Measurements from ENCODE around the gene TM6SF1.
A peak's percentile ranks its signal among the peaks of the same experiment; 100 is the strongest.
"Not testable (repeated sequence)": the region's sequence is repeated elsewhere in the genome, so short reads cannot be mapped to it uniquely, and the experiment has no call there.

The TM6SF1 gene

GRCh38 chr15:83106994-83107840 is at the start of gene TM6SF1:
Gene TM6SF1 (plus strand): TSS chr15:83107645. CDS start chr15:83107681, 36 bp downstream.
- H3K27me3 Mint-ChIP-seq = peaks cover 11% of the 10 kb centered on the region
- intact Hi-C loops (cut with micrococcal nuclease) = loop anchor here (5.0 kb wide), 1 partner anchor 95 kb away; the partner anchor contains the start of gene C15orf40
- H3K4me3 Mint-ChIP-seq = peak within 1 kb of the TSS; percentile 91
- H3K4me1 Mint-ChIP-seq (ENCODE audit: low read depth) = peaks cover 62% of the 10 kb centered on the region
- H3K9me3 Mint-ChIP-seq = peaks cover 9% of the 10 kb centered on the region
- peaks cover 17% of the 10 kb centered on the region for H3K36me3 Mint-ChIP-seq (ENCODE audit: low read depth)
- H3K27ac Mint-ChIP-seq = peak within 1 kb of the TSS; percentile 96

GRCh38 chr15:83057696-83058376 is 49.6 kb upstream of the TM6SF1 start:
- intact Hi-C loops (cut with micrococcal nuclease) = no loop called here
- Mint-ChIP-seq H3K9me3 (no peaks in the 10 kb centered on the region), H3K27me3 (no peaks in the 10 kb centered on the region), H3K36me3 (ENCODE audit: low read depth) (peaks cover 39% of the 10 kb centered on the region), H3K27ac (no peak overlapping the region), H3K4me1 (ENCODE audit: low read depth) (peaks cover 12% of the 10 kb centered on the region), H3K4me3 (no peak overlapping the region)

GRCh38 chr15:83061680-83062079 is 45.8 kb upstream of the TM6SF1 start:
- Mint-ChIP-seq H3K27me3 (no peaks in the 10 kb centered on the region), H3K4me3 (no peak overlapping the region), H3K9me3 (no peaks in the 10 kb centered on the region), H3K4me1 (ENCODE audit: low read depth) (peaks cover 25% of the 10 kb centered on the region), H3K36me3 (ENCODE audit: low read depth) (peaks cover 27% of the 10 kb centered on the region), H3K27ac (no peak overlapping the region)
- intact Hi-C loops (cut with micrococcal nuclease) = loop anchor here (5.0 kb wide), 1 partner anchor 146 kb away; the partner anchor contains the start of gene HDGFL3

DNA sequence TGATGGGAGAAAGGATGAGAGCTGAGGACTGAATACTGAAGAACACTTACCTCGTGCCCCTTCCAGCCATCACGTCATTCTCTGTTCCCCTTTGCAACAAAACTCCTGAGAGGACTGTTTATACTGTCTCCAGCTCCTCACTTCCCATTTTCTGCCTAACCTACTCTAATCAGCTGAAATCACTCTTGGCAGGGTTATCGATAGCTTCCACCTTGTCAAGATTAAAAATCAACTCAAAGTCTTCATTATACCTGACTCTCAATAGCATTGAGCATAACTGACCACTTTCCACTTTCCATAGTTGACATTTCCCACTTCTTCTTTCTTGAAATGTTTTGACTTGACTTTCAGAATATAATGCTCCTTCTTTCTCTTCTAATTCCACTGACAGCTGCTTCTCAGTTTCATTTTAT is 44.7 kb upstream of the TM6SF1 start:
- no peaks in the 10 kb centered on the region for H3K9me3 Mint-ChIP-seq
- intact Hi-C loops (cut with micrococcal nuclease) = loop anchor here (5.0 kb wide), 1 partner anchor 145 kb away; the partner anchor contains the start of gene HDGFL3
- H3K27ac Mint-ChIP-seq = no peak overlapping the region
- no peak overlapping the region for H3K4me3 Mint-ChIP-seq
- H3K36me3 Mint-ChIP-seq (ENCODE audit: low read depth) = peaks cover 19% of the 10 kb centered on the region
- H3K4me1 Mint-ChIP-seq (ENCODE audit: low read depth) = peaks cover 25% of the 10 kb centered on the region
- H3K27me3 Mint-ChIP-seq = no peaks in the 10 kb centered on the region

DNA sequence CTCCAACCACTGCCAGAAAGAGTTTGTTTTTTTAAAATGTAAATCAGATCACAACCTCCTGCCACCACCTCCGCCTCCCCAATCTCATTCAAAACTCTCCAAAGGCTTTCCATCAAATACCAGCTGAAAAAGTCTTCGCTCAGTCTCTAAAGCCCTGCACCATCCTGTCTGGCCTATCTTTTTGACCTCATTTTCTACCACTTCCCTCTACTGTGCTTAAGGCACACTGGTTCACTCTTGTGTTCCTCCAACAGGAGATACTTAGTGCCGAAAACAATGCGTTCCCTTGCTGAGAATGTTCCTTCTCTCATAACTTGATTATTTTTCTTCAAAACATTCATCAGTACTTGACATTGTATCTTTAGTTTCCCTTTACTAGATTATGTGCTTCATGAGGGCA is 43.9 kb upstream of the TM6SF1 start:
- Mint-ChIP-seq H3K4me1 (ENCODE audit: low read depth) (peaks cover 22% of the 10 kb centered on the region), H3K4me3 (no peak overlapping the region), H3K27ac (no peak overlapping the region), H3K9me3 (no peaks in the 10 kb centered on the region), H3K27me3 (no peaks in the 10 kb centered on the region), H3K36me3 (ENCODE audit: low read depth) (peaks cover 19% of the 10 kb centered on the region)
- intact Hi-C loops (cut with micrococcal nuclease) = loop anchor here (5.0 kb wide), 1 partner anchor 144 kb away; the partner anchor contains the start of gene HDGFL3

- Mint-ChIP-seq H3K36me3 (ENCODE audit: low read depth) (peaks cover 19% of the 10 kb centered on the region), H3K27ac (no peak overlapping the region), H3K27me3 (no peaks in the 10 kb centered on the region), H3K9me3 (no peaks in the 10 kb centered on the region), H3K4me3 (peak overlapping the region; percentile 82), H3K4me1 (ENCODE audit: low read depth) (peaks cover 22% of the 10 kb centered on the region)
- intact Hi-C loops (cut with micrococcal nuclease) = loop anchor here (5.0 kb wide), 1 partner anchor 142 kb away; the partner anchor contains the start of gene HDGFL3
Observed at GRCh38 chr15:83064859-83065258, 42.6 kb upstream of the TM6SF1 start.

DNA sequence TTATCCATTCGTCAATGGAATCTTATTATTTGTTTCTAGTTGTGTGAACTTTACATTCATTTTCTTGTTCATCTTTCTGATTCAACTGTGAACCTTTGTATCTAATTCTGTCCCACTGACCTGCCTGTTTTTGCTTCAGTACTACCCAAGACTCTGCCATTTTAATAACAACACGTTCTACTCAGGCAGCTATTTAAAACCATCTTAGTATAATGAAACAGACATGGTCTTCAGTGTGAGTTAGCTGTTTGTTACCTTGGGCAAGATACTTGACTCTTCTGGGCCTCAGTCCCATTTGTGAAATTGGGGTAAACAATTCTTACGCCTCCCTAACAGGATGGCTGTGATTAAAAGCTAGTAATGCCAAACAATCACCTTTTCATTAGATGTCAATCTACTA is 42.0 kb upstream of the TM6SF1 start:
- Mint-ChIP-seq H3K4me1 (ENCODE audit: low read depth) (peaks cover 22% of the 10 kb centered on the region), H3K27me3 (no peaks in the 10 kb centered on the region), H3K9me3 (no peaks in the 10 kb centered on the region), H3K27ac (peak overlapping the region; percentile 82), H3K4me3 (peak overlapping the region; percentile 82), H3K36me3 (ENCODE audit: low read depth) (peaks cover 19% of the 10 kb centered on the region)
- intact Hi-C loops (cut with micrococcal nuclease) = no loop called here

DNA sequence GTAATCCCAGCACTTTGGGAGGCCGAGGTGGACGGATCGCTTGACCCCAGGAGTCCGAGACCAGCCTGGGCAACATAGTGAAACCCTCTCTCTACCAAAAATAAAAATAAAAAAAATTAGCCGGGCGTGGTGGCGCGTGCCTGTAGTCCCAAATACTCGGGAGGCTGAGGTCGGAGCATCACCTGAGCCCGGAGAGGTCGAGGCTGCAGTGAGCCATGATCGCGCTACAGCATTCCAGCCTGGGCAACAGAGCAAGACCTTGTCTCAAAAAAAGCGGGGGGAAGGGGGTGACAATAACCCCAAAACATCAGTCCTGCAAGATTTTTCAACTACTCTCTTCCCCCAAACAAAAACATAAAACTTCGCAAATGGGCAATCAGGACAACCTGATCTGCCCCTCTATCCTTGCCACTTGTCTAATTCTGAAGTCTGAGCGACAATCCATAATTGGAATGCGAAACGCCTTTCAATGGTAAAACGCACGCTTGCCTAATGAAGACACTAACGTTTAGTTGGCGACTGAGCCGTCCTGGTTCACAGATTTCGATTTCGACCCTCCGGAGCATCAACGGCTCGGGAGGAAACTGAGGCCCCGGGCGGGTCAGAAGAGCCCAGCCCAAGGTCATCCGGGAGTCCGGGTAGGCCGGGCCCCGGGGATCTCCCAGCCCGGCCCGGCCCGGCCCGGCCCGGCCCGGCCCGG is 41.3 kb upstream of the TM6SF1 start:
- H3K4me1 Mint-ChIP-seq (ENCODE audit: low read depth) = peaks cover 22% of the 10 kb centered on the region
- no peaks in the 10 kb centered on the region for H3K9me3 Mint-ChIP-seq
- no peaks in the 10 kb centered on the region for H3K27me3 Mint-ChIP-seq
- peak overlapping the region; percentile 82 for H3K4me3 Mint-ChIP-seq
- peaks cover 19% of the 10 kb centered on the region for H3K36me3 Mint-ChIP-seq (ENCODE audit: low read depth)
- peak overlapping the region; percentile 82 for H3K27ac Mint-ChIP-seq
- intact Hi-C loops (cut with micrococcal nuclease) = loop anchor here (1.0 to 2.0 kb wide), 2 partner anchors 42 to 53 kb away; no protein-coding TSS in a partner anchor

DNA sequence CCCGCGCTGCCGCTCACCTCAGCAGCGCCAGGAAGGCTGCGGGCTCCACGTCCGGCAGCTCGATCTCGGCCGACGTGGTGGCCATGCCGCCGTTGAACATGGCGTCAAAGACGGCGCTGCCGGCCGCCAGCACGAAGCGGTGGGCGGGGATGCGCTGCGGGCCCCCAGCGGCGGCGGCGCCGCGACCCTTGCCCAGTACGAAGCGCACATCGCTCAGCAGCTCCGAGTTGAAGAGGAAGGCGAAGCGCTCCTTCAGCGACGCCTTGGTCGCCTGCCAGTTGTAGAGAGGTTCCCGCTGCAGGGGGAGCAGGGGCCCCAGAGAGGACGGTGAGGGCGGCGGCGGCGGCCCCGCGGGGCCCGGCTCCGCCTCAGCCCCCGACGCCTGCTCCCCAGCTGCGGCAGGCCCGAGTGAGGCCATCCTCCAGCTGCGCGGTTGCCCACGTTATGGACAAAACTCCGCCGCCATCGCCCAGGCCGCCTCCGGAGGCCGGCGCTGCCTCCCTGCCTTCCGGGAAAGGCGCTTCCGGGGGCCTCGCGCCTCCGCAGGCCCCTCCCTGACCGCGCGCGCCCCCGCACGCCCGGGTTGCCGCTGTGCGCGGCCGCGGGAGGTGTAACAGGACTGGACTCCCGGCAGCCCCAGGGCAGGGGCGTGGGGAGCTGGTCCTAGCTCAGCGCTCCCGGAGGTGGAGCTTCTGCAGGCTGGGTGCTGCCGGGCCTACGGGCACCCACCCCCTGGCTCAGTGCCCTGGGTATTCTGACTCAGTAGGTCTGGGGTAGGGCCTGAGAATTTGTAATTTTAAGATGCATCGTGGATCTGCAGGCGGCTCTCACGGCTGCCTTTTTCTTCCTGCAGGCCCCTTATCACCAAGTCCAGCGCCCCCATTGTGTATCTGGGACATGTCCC is 40.5 kb upstream of the TM6SF1 start, which contains the start of gene BTBD1:
Gene BTBD1, minus strand, starts transcription at position 519 of the 904 bp plus-strand sequence. Its CDS starts 101 bp downstream, at position 418.
- intact Hi-C loops (cut with micrococcal nuclease) = loop anchor here (1.0 to 2.0 kb wide), 3 partner anchors 25 to 54 kb away; no protein-coding TSS in a partner anchor
- peaks cover under 1% of the 10 kb centered on the region for H3K27me3 Mint-ChIP-seq
- H3K27ac Mint-ChIP-seq = peak within 1 kb of the TSS; percentile 82
- H3K4me1 Mint-ChIP-seq (ENCODE audit: low read depth) = peaks cover 22% of the 10 kb centered on the region
- no peaks in the 10 kb centered on the region for H3K9me3 Mint-ChIP-seq
- H3K4me3 Mint-ChIP-seq = peak within 1 kb of the TSS; percentile 82
- peaks cover 19% of the 10 kb centered on the region for H3K36me3 Mint-ChIP-seq (ENCODE audit: low read depth)

DNA sequence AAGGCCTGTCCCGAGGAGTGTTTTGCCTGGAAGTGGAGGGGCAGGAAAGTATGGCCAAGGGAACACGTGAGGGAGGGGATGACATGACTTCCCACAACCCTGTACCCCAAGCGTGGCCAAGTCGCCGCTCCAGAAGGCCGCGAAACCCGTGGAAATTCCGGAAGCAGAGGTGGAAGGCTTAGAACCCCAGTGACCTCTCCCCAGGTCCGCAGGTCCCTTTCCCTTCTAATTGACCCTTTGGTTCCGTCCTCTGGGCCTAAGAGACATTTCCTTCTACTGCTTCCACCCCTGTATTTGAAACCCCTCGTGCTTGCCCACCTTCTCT is 39.8 kb upstream of the TM6SF1 start:
- Mint-ChIP-seq H3K9me3 (no peaks in the 10 kb centered on the region), H3K4me3 (peak overlapping the region; percentile 82)
- intact Hi-C loops (cut with micrococcal nuclease) = loop anchor here (1.0 to 2.0 kb wide), 2 partner anchors 25 to 55 kb away; no protein-coding TSS in a partner anchor

DNA sequence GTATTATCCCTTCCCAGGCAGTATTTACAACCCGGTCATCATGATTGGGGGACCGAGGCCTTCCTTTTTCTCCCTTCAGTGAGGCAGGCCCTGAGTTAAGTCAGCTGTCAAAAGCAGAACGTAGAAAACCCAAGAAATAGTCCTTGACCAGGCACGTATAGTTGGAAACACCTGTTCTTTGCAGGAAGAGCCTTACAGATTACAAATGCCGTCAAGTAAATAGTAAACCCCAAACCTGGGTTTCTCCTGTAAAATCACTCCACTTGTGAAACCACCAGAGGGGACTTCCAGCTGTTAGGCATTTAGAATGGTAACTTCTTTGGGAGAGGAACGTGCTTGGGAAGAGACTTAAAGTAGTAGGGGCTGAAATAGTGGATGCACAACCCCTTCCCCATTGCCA is 39.4 kb upstream of the TM6SF1 start:
- Mint-ChIP-seq H3K4me1 (ENCODE audit: low read depth) (peaks cover 22% of the 10 kb centered on the region), H3K4me3 (no peak overlapping the region), H3K36me3 (ENCODE audit: low read depth) (peaks cover 19% of the 10 kb centered on the region), H3K27me3 (peaks cover 3% of the 10 kb centered on the region), H3K9me3 (no peaks in the 10 kb centered on the region), H3K27ac (peak overlapping the region; percentile 82)
- intact Hi-C loops (cut with micrococcal nuclease) = no loop called here

More for the DNA sequence above, 39.8 kb upstream of the TM6SF1 start:
- peaks cover 3% of the 10 kb centered on the region for H3K27me3 Mint-ChIP-seq
- peak overlapping the region; percentile 82 for H3K27ac Mint-ChIP-seq
- peaks cover 19% of the 10 kb centered on the region for H3K36me3 Mint-ChIP-seq (ENCODE audit: low read depth)
- H3K4me1 Mint-ChIP-seq (ENCODE audit: low read depth) = peaks cover 22% of the 10 kb centered on the region

GRCh38 chr15:83069211-83069642 is 38.2 kb upstream of the TM6SF1 start:
- peaks cover 22% of the 10 kb centered on the region for H3K4me1 Mint-ChIP-seq (ENCODE audit: low read depth)
- H3K27me3 Mint-ChIP-seq; H3K27ac Mint-ChIP-seq; intact Hi-C loops (cut with micrococcal nuclease); H3K4me3 Mint-ChIP-seq: not testable (repeated sequence)
- peaks cover 28% of the 10 kb centered on the region for H3K36me3 Mint-ChIP-seq (ENCODE audit: low read depth)
- H3K9me3 Mint-ChIP-seq = peaks cover 10% of the 10 kb centered on the region
